ENCODE measurements around the gene TIMM23.
"Not testable (repeated sequence)": the region's sequence is repeated elsewhere in the genome, so short reads cannot be mapped to it uniquely, and the experiment has no call there.

Gene TIMM23

GRCh38 chr10:46025406-46025805 is 53.1 kb downstream of the TIMM23 start:
- no peak for DNase-seq

- no peak for DNase-seq
Measured at GRCh38 chr10:46026106-46026505, 53.8 kb downstream of the TIMM23 start.

DNA sequence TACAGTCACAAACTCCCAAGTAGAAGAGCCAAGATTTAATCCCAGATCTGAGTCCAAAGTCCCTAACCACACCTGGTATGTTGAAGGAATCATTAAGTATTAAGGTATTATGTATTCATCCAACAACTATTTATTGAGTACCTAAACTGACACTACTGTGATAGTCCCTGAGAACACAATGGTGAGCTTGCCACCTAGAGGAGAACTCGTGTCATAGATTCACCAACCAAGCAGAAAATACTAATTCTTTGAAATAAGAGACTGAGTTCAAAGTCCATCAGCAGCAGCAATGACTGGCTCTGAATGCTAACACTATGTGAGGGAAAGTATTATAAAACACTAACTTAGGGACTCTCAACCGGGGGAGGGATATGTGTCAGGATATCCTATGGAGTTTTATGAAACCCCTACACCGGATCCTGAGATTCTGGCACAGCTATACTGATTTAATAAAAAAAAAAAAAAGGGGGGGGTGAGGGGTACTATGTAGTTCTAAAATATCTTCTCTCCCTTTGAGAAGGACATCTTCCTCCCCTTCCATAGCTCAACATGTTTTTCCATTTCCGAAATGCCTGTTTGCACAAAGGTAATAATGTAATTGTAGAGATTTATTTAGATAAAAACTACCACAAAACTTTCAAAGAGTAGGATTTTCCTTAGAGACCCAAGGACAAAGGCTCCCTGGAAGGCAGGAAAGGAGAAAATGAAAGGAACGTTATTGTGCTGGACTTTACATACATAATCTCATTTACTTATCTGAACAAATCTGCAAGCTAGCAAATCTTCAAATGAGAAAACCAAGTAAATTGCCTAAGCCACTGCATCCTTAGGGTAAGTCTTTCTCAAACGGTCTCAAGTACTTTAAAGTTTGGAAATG is 56.5 kb downstream of the TIMM23 start:
- no peak for DNase-seq

- no peak for DNase-seq
Measured at GRCh38 chr10:46029461-46030030, 57.3 kb downstream of the TIMM23 start.

GRCh38 chr10:46030091-46030937 is 58.0 kb downstream of the TIMM23 start, which contains the start of gene NCOA4:
Gene NCOA4, minus strand, starts transcription at chr10:46030623. Its CDS starts 13,943 bp downstream, at chr10:46016680.
- peak; percentile 94 to 96 for DNase-seq

DNA sequence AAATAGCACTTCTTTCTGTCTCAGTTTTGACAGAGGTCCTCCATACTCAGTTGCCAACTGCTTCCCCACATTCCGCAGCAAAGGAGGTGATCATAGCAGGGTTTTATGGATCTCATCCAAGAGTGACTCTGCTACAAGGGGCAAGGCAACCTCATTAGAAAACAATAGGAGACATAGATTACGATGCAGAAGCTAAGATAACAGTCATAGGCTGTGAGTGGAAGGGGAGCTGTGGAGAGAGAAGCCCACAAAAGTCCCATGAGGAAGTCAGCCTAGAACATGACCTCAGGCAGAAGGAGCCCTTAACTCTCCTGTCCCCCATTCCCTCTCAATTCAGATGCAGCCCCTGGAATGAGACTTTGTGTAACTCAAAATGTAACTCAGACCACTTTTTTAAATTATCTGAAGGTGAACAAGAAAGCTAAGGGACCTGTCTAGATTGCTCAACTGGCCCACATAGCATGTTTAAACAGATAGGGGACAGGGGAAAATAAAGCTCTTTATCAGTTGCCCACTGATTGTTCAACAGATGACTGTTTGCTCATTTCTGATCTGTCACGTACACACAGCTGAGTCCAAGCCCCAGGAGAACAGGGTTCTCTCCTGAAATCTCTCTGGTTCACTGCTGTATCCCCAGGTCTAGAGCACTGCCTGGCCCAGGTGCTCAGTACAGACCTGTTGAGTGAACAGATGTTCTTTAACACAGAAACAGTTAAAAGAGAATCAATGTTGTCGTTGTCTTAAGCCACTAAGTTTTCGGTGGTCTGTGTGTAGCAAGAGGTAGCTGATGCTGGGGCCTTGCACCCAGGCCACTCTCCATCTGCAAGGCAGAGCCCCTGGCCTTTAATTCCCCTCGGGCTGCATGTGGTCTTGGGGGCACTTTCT is 59.6 kb downstream of the TIMM23 start:
- no peak for DNase-seq

GRCh38 chr10:46033602-46034011 is 61.3 kb downstream of the TIMM23 start:
- no peak for DNase-seq

DNA sequence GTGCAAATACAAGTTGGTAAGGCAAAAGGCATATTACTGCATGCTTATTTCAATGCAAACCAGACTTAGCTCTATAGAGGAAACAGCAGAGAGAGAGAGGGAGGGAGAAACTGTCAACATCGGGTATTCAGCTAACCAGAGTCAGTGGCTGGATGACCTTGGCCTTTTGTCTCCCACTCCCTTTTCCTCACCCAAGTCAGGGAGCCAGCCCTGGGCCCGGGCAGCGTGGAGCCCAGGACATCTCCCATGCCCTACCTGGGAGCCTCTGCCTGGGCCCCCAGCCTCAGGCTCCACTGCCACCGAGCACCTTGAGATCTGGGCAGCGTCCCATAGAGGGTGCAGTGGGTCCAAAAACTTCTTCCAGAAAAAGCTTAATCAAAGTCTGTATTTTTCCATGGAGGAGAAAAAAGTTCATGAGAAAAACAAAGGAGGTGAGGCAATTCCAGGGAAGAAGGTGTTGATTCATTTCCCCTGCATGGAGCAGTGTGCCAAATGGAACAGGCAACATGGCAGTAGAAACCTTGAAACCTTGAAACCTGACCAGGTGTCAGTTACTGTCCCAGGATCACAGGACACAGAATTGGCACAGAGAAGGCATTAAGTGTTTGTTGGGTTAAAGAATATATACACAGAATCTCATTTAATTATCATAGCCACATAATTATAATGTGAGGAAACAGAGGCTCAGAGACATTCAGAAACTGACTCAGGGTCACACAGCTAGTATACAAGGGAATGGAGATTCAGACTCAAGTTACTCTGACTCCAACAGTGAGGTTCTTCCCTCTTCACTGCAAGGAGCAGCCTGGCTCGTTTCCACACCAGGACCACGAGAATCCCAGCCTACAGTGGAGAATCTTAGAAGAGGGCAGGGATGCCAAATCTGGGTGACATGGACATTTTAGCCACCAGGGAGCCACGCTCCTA is 63.9 kb downstream of the TIMM23 start:
- DNase-seq = no peak

DNA sequence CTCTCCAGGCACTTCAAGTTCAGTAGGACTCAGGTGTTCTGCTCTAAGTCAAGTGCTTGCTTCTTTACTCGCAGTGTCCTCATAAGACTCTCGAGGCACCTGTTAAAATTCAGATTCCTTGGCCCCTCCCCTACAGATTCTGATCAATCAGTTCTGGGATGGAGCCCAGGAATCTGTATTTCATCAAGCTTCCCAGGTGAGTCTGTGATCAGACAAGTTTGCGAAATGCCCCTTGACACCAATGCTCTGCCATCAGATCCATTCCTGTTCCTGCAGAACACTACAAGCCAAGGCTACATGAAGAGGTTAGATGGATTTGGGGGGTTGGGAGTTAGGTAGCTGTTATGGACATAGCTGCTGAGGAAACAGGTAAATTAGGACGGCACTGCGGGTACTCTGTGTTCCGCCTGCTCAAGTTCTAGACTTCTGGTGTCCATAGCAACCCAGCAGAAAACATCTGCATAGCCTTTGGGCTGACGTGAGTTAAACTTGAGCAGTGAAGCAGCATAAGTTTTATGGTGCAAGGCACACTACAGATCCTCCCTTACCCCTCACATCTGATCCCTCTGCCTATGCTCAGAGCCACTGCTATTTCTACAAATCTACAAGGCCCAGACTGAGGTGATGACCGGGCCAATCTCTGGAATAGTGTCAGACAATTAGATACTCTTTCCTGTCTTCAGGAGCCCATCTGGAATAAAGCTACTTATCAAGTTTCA is 65.0 kb downstream of the TIMM23 start:
- no peak for DNase-seq

GRCh38 chr10:46040004-46040403 is 67.7 kb downstream of the TIMM23 start:
- no peak for DNase-seq

GRCh38 chr10:46042527-46042926 is 70.2 kb downstream of the TIMM23 start:
- no peak for DNase-seq

DNA sequence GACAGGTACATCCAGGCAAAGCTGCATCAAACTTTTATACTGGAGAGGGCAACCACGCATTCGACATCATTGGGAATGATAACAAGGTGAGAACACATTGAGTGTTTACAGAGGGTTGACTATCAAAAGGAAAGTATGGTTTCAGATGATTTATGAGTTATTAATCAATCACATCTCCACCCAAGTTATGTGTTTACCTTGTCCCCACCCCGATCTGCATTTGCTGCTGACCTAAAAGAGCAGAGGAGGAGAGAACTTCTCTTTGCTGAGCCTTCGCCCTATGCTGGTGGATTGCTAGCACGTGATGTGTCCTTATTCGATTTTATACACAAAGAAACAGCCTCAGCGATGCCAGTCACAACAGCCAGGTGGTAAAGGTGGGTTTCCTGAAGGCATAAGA is 74.0 kb downstream of the TIMM23 start, which contains the start of gene MSMB:
Gene MSMB, minus strand, starts transcription at position 9 of the 400 bp plus-strand sequence. CDS start 32 bp downstream, outside the sequence.
- DNase-seq = no peak

DNA sequence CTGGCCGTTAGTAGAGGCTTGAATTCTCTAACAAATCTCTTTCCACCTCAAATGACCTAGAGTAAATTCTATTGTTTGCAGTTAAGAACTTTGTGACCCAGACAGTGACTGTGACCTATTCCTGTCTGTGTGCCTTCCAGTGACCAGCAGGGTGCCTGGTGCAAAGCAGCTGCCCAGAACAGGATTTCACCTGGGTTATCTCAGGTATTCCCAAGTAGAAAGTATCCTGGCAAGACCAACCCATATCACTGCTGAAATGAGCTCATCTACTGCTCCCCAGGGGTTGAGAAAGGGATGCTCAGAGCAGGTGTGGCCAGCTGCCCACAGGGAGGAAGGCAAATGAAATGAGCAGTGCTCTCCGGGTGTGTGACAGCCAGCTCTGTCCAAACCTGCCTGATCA is 75.9 kb downstream of the TIMM23 start:
- DNase-seq = no peak

GRCh38 chr10:46049497-46049831 is 77.2 kb downstream of the TIMM23 start:
- not testable (repeated sequence) for DNase-seq

DNA sequence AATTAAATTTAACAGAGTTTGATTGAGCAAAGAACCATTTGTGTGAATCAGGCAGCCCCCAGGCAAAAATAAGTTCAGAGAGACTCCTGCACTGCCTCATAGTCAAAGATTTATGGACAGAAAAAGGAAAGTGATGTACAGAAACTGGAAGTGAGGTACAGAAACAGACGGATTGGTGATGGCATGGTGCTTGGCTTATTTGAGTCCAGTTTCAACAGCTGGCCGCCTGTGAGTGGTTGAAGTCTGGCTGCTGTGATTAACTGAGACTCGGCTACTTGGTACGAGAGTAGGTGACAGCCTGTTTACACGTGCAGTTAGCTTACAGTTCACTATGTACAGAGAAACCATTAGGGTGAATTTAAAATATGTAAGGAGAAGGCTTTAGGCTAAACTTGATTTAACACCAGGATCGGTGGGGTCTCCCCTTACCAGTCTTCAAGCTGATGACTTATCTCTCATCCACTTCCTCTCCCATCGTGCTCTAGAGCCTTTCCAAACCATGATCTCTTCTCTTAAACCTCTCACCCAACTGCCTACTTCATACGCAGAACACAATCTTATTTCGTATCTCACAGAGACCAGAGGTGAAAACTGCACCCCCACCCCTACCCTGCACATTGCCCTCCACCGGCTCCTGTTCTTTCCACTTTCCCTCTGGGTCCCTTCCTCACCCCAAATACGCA is 78.8 kb downstream of the TIMM23 start:
- DNase-seq = no peak

DNA sequence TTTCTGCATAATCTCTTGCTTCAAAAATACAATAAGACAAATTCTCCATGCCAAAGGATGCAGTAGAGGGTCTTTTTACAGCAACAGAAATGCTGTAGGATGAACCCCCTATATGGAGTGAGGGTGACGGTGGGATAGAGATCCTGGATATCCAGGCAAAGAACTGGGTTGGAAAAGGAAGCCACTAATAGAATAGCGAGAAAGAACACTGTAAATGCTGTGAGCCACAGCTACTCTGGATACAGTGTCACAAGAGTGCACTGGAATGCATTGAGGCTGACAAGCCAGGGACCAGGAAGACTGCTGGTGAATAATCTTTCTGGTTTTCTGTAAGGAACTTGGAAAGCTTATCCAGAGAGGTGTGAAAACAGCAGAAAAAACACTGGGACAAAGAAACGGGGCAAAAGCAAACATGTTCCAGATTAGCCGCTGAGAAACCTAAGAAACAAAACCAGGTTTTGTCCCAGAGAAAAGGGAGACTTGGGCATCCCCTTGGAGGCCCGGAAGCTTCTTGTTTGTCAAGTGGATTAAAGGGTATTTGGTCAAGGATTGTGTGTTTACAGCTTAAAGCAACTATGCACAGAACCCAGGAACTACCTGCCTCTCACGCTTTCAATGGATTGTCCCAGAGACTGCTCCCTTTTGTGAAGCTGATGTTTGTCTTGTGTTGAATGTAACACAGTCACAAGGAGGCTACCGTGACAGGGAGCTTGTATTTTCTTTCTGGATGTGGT is 79.9 kb downstream of the TIMM23 start:
- DNase-seq = no peak

DNA sequence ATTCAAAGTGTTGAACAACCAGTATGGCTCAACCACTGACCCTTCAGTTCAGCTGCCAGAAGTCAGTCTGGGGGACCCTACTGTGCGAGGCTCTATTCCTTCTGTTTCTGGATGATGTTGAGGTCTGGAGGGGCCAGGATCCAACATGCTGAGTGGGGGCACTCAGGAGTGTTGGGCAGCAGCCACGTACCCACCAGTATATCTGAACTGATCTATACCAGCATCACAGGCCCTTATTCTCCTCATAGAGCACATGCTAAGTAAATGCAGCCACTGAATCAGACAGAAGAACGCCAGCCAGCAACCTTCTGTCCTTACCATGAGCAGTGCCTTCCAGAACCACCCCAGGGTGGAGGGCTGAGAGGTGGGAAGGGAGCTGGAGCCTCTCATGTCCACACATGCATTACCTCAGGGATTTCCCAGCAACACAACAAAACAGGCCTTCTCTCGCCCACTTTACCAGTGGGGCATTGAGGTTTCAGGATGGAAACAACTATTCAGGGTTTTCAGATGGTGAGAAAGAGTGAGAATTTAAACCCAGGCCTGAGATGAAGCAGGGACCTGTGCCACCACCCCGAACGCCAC is 80.6 kb downstream of the TIMM23 start:
- no peak for DNase-seq
